ENCODE data around the gene LGALS13. TPM values are rescaled to one million over a fixed set of nuclear protein-coding genes. Genes with fewer than 3 reads are reported as not detected.

Gene LGALS13
- total RNA-seq: not detected
- long read RNA-seq: 0 reads

GRCh38 chr19:39602224-39602623 lies at the start of gene LGALS13:
Gene LGALS13, plus strand, starts transcription at chr19:39602524. Its CDS starts 45 bp downstream, at chr19:39602569.
- no peak for ATAC-seq

GRCh38 chr19:39553082-39553652 lies 49.2 kb upstream of the LGALS13 start:
- ATAC-seq: no peak
- intact Hi-C loops (cut with DNase I): loop anchor here (5.0 kb wide), 1 partner anchor 214 kb away; no protein-coding TSS in a partner anchor
- no peak for DNase-seq (ENCODE audit: missing footprints)

More at GRCh38 chr19:39602224-39602623, at the start of gene LGALS13:
- intact Hi-C loops (cut with DNase I): no loop called here
- DNase-seq (ENCODE audit: missing footprints): no peak

- DNase-seq (ENCODE audit: missing footprints) (no peak), ATAC-seq (no peak)
- intact Hi-C loops (cut with DNase I): loop anchor here (5.0 kb wide), 1 partner anchor 212 kb away; no protein-coding TSS in a partner anchor
Observed at GRCh38 chr19:39554701-39555311, 47.5 kb upstream of the LGALS13 start.

- no peak for ATAC-seq
- no peak for DNase-seq (ENCODE audit: missing footprints)
- intact Hi-C loops (cut with DNase I): no loop called here
Observed at GRCh38 chr19:39555883-39556282, 46.4 kb upstream of the LGALS13 start.

GRCh38 chr19:39557811-39558623 lies 44.3 kb upstream of the LGALS13 start:
- DNase-seq (ENCODE audit: missing footprints): no peak
- intact Hi-C loops (cut with DNase I): no loop called here
- no peak for ATAC-seq

GRCh38 chr19:39558624-39559117 lies 43.7 kb upstream of the LGALS13 start:
- intact Hi-C loops (cut with DNase I): no loop called here
- DNase-seq (ENCODE audit: missing footprints) (no peak), ATAC-seq (no peak)

GRCh38 chr19:39563408-39563807 lies 38.9 kb upstream of the LGALS13 start:
- intact Hi-C loops (cut with DNase I): no loop called here
- no peak for ATAC-seq
- DNase-seq (ENCODE audit: missing footprints): no peak

GRCh38 chr19:39566064-39566463 lies 36.3 kb upstream of the LGALS13 start:
- ATAC-seq: no peak
- DNase-seq (ENCODE audit: missing footprints): no peak
- intact Hi-C loops (cut with DNase I): no loop called here

GRCh38 chr19:39568604-39569003 lies 33.7 kb upstream of the LGALS13 start:
- intact Hi-C loops (cut with DNase I): no loop called here
- DNase-seq (ENCODE audit: missing footprints) (no peak), ATAC-seq (no peak)

GRCh38 chr19:39582442-39582841 lies 19.9 kb upstream of the LGALS13 start:
- intact Hi-C loops (cut with DNase I): no loop called here
- DNase-seq (ENCODE audit: missing footprints): no peak

GRCh38 chr19:39582891-39583625 lies 19.3 kb upstream of the LGALS13 start:
- no peak for DNase-seq (ENCODE audit: missing footprints)
- intact Hi-C loops (cut with DNase I): no loop called here
- no peak for ATAC-seq

More at GRCh38 chr19:39582442-39582841, 19.9 kb upstream of the LGALS13 start:
- ATAC-seq: no peak

- DNase-seq (ENCODE audit: missing footprints) (no peak), ATAC-seq (no peak)
- intact Hi-C loops (cut with DNase I): no loop called here
Observed at GRCh38 chr19:39587496-39587895, 14.8 kb upstream of the LGALS13 start.

- DNase-seq (ENCODE audit: missing footprints): no peak
- ATAC-seq: no peak
- intact Hi-C loops (cut with DNase I): no loop called here
Observed at GRCh38 chr19:39588066-39588465, 14.3 kb upstream of the LGALS13 start.

- DNase-seq (ENCODE audit: missing footprints): no peak
- ATAC-seq: no peak
- intact Hi-C loops (cut with DNase I): no loop called here
Observed at GRCh38 chr19:39590265-39590664, 12.1 kb upstream of the LGALS13 start.

- ATAC-seq (no peak), DNase-seq (ENCODE audit: missing footprints) (no peak)
- intact Hi-C loops (cut with DNase I): no loop called here
Observed at GRCh38 chr19:39592381-39592780, 9.9 kb upstream of the LGALS13 start.

GRCh38 chr19:39595950-39596349 lies 6.4 kb upstream of the LGALS13 start:
- ATAC-seq (no peak), DNase-seq (ENCODE audit: missing footprints) (no peak)
- intact Hi-C loops (cut with DNase I): no loop called here

GRCh38 chr19:39596911-39597310 lies 5.4 kb upstream of the LGALS13 start:
- ATAC-seq: no peak
- intact Hi-C loops (cut with DNase I): no loop called here
- DNase-seq (ENCODE audit: missing footprints): no peak

- intact Hi-C loops (cut with DNase I): no loop called here
- no peak for ATAC-seq
- no peak for DNase-seq (ENCODE audit: missing footprints)
Observed at GRCh38 chr19:39599116-39599515, 3.2 kb upstream of the LGALS13 start.

GRCh38 chr19:39603825-39604224 lies 1.5 kb downstream of the LGALS13 start:
- intact Hi-C loops (cut with DNase I): no loop called here
- no peak for ATAC-seq
- no peak for DNase-seq (ENCODE audit: missing footprints)

All from Right ventricle myocardium inferior (tissue), 1 donor.